ENCODE data around the gene HPSE2.
A peak's percentile ranks its signal among the peaks of the same experiment; 100 is the strongest.

The HPSE2 gene

GRCh38 chr10:98415731-98416119, 819.9 kb downstream of the HPSE2 start:
- peaks cover 7% of the 10 kb centered on the region for H3K4me1 ChIP-seq (ENCODE audit: control insufficient read depth, insufficient read depth, low read length)
- peak overlapping the region; percentile 76 for H3K27ac ChIP-seq (ENCODE audit: low read depth, low read length)
- H3K9ac ChIP-seq (ENCODE audit: low read length), result no peak overlapping the region
- H3K4me3 ChIP-seq (ENCODE audit: low read length), result no peak overlapping the region
- H3K36me3 ChIP-seq (ENCODE audit: control insufficient read depth, insufficient read depth, low read length), result peaks cover 22% of the 10 kb centered on the region
- no peaks in the 10 kb centered on the region for H3K27me3 ChIP-seq (ENCODE audit: control insufficient read depth, insufficient read depth, low read length)

GRCh38 chr10:98414932-98415730, 820.5 kb downstream of the HPSE2 start, which contains the start of gene PYROXD2:
Gene PYROXD2 (minus strand): TSS chr10:98415182. CDS start chr10:98415135, 47 bp downstream.
- Histone ChIP-seq H3K4me3 (ENCODE audit: low read length) (peak within 1 kb of the TSS; percentile 75), H3K27me3 (ENCODE audit: control insufficient read depth, insufficient read depth, low read length) (no peaks in the 10 kb centered on the region), H3K36me3 (ENCODE audit: control insufficient read depth, insufficient read depth, low read length) (peaks cover 21% of the 10 kb centered on the region), H3K9ac (ENCODE audit: low read length) (peak within 1 kb of the TSS; percentile 10), H3K4me1 (ENCODE audit: control insufficient read depth, insufficient read depth, low read length) (peaks cover 7% of the 10 kb centered on the region), H3K27ac (ENCODE audit: low read depth, low read length) (peak within 1 kb of the TSS; percentile 76)

GRCh38 chr10:98414578-98414931, 821.1 kb downstream of the HPSE2 start:
- Histone ChIP-seq H3K9ac (ENCODE audit: low read length) (peak overlapping the region; percentile 10), H3K4me1 (ENCODE audit: control insufficient read depth, insufficient read depth, low read length) (peaks cover 7% of the 10 kb centered on the region)

GRCh38 chr10:98411768-98412167, 823.9 kb downstream of the HPSE2 start:
- no peak overlapping the region for H3K27ac ChIP-seq (ENCODE audit: low read depth, low read length)
- H3K4me3 ChIP-seq (ENCODE audit: low read length), result no peak overlapping the region
- peaks cover 2% of the 10 kb centered on the region for H3K36me3 ChIP-seq (ENCODE audit: control insufficient read depth, insufficient read depth, low read length)
- H3K27me3 ChIP-seq (ENCODE audit: control insufficient read depth, insufficient read depth, low read length), result no peaks in the 10 kb centered on the region
- H3K9ac ChIP-seq (ENCODE audit: low read length), result no peak overlapping the region
- peaks cover 7% of the 10 kb centered on the region for H3K4me1 ChIP-seq (ENCODE audit: control insufficient read depth, insufficient read depth, low read length)

More at GRCh38 chr10:98414578-98414931, 821.1 kb downstream of the HPSE2 start:
- Histone ChIP-seq H3K36me3 (ENCODE audit: control insufficient read depth, insufficient read depth, low read length) (peaks cover 20% of the 10 kb centered on the region), H3K4me3 (ENCODE audit: low read length) (peak overlapping the region; percentile 75), H3K27ac (ENCODE audit: low read depth, low read length) (peak overlapping the region; percentile 76), H3K27me3 (ENCODE audit: control insufficient read depth, insufficient read depth, low read length) (no peaks in the 10 kb centered on the region)

GRCh38 chr10:98411166-98411565, 824.5 kb downstream of the HPSE2 start:
- Histone ChIP-seq H3K4me3 (ENCODE audit: low read length) (no peak overlapping the region), H3K27me3 (ENCODE audit: control insufficient read depth, insufficient read depth, low read length) (no peaks in the 10 kb centered on the region), H3K27ac (ENCODE audit: low read depth, low read length) (no peak overlapping the region), H3K4me1 (ENCODE audit: control insufficient read depth, insufficient read depth, low read length) (peaks cover 7% of the 10 kb centered on the region), H3K9ac (ENCODE audit: low read length) (no peak overlapping the region), H3K36me3 (ENCODE audit: control insufficient read depth, insufficient read depth, low read length) (no peaks in the 10 kb centered on the region)

GRCh38 chr10:98410759-98411158, 824.9 kb downstream of the HPSE2 start:
- Histone ChIP-seq H3K4me3 (ENCODE audit: low read length) (no peak overlapping the region), H3K27ac (ENCODE audit: low read depth, low read length) (no peak overlapping the region), H3K27me3 (ENCODE audit: control insufficient read depth, insufficient read depth, low read length) (no peaks in the 10 kb centered on the region), H3K36me3 (ENCODE audit: control insufficient read depth, insufficient read depth, low read length) (no peaks in the 10 kb centered on the region), H3K9ac (ENCODE audit: low read length) (no peak overlapping the region), H3K4me1 (ENCODE audit: control insufficient read depth, insufficient read depth, low read length) (peaks cover 6% of the 10 kb centered on the region)

GRCh38 chr10:98410135-98410743, 825.4 kb downstream of the HPSE2 start:
- Histone ChIP-seq H3K4me1 (ENCODE audit: control insufficient read depth, insufficient read depth, low read length) (peaks cover 1% of the 10 kb centered on the region), H3K27ac (ENCODE audit: low read depth, low read length) (no peak overlapping the region), H3K4me3 (ENCODE audit: low read length) (no peak overlapping the region), H3K27me3 (ENCODE audit: control insufficient read depth, insufficient read depth, low read length) (no peaks in the 10 kb centered on the region), H3K9ac (ENCODE audit: low read length) (no peak overlapping the region), H3K36me3 (ENCODE audit: control insufficient read depth, insufficient read depth, low read length) (no peaks in the 10 kb centered on the region)

GRCh38 chr10:98408799-98409198, 826.9 kb downstream of the HPSE2 start:
- H3K4me1 ChIP-seq (ENCODE audit: control insufficient read depth, insufficient read depth, low read length), result no peaks in the 10 kb centered on the region
- H3K27me3 ChIP-seq (ENCODE audit: control insufficient read depth, insufficient read depth, low read length), result no peaks in the 10 kb centered on the region
- no peaks in the 10 kb centered on the region for H3K36me3 ChIP-seq (ENCODE audit: control insufficient read depth, insufficient read depth, low read length)
- no peak overlapping the region for H3K4me3 ChIP-seq (ENCODE audit: low read length)
- no peak overlapping the region for H3K9ac ChIP-seq (ENCODE audit: low read length)
- H3K27ac ChIP-seq (ENCODE audit: low read depth, low read length), result no peak overlapping the region

- H3K27me3 ChIP-seq (ENCODE audit: control insufficient read depth, insufficient read depth, low read length), result no peaks in the 10 kb centered on the region
These were observed 827.9 kb downstream of the HPSE2 start for GRCh38 chr10:98407744-98408241.

More at GRCh38 chr10:98407744-98408241, 827.9 kb downstream of the HPSE2 start:
- Histone ChIP-seq H3K4me1 (ENCODE audit: control insufficient read depth, insufficient read depth, low read length) (no peaks in the 10 kb centered on the region), H3K27ac (ENCODE audit: low read depth, low read length) (no peak overlapping the region), H3K9ac (ENCODE audit: low read length) (no peak overlapping the region), H3K4me3 (ENCODE audit: low read length) (no peak overlapping the region), H3K36me3 (ENCODE audit: control insufficient read depth, insufficient read depth, low read length) (peaks cover 3% of the 10 kb centered on the region)
